Gastrocnemius medialis (tissue), 4 donors: ENCODE measurements around the gene CHN2.

Experiments used
- CTCF ChIP-seq, 5 experiments: fragments of 450-650 bp in 3 of 5; fragments of 200-600 bp in 2 of 5; sonication (generic) in 2 of 5; IDR thresholded peaks in 4 of 5; conservative IDR thresholded peaks in 1 of 5; 1 replicate in 4 of 5; 2 replicates in 1 of 5; pipeline ENCODE4 v1.5.1; 2016 to 2019; ENCODE audit warnings: antibody characterized with exemption in 5 of 5, mild to moderate bottlenecking in 3 of 5, moderate library complexity in 3 of 5
- POLR2A ChIP-seq, 2 donors: fragments of 450-650 bp; IDR thresholded peaks; one replicate each; pipeline ENCODE4 v1.6.1; 2017; ENCODE audit warnings: antibody characterized with exemption in 2 of 2, mild to moderate bottlenecking in 2 of 2, moderate library complexity in 2 of 2

GRCh38 chr7:29370531-29371314, 176.1 kb downstream of the CHN2 start:
- TF ChIP-seq POLR2A (IDR thresholded peaks at IDR 0.05) (no peak), CTCF (IDR thresholded peaks at IDR 0.05 in 4 of 5, conservative IDR thresholded peaks at IDR 0.05 in 1 of 5) (no peak)
